NT2/D1 (cell line): ENCODE results near the gene NDUFA8.

Source experiments
- SUZ12 ChIP-seq: IDR thresholded peaks from 2 replicates; pipeline ENCODE4 v1.6.1; 2011; ENCODE audit not compliant: insufficient read length, insufficient read depth; ENCODE audit errors: extremely low read depth
- YY1 ChIP-seq: IDR thresholded peaks from 2 replicates; pipeline ENCODE4 v1.6.1; 2011; ENCODE audit not compliant: insufficient read length, insufficient read depth

GRCh38 chr9:122168356-122168755 lies 8.8 kb upstream of the NDUFA8 start:
- TF ChIP-seq SUZ12 = no peak
- TF ChIP-seq YY1 = no peak
